Spleen (tissue), 7 donors: Measurements from ENCODE around the gene LRIG3.

Source experiments
- CTCF ChIP-seq, 11 experiments: fragments of 200-600 bp in 7 of 11; fragments of 450-650 bp in 4 of 11; sonication (generic) in 4 of 11; IDR thresholded peaks in 8 of 11; conservative IDR thresholded peaks in 3 of 11; 1 replicate in 7 of 11; 2 replicates in 4 of 11; pipeline versions ENCODE4 v1.4.0 to v1.8.0; 2016 to 2021; ENCODE audit warnings: antibody characterized with exemption in 11 of 11, inconsistent platforms in 4 of 11, mild to moderate bottlenecking in 1 of 11
- POLR2A ChIP-seq, 3 donors: fragments of 450-650 bp; IDR thresholded peaks; one replicate each; pipeline ENCODE4 v1.5.1; 2017; ENCODE audit warnings: antibody characterized with exemption in 3 of 3, mild to moderate bottlenecking in 1 of 3
- donor health status: DM: no; HTN: no; CAD: no; lungs with moderate emphysema.
- donor health status: DM: no; HTN: no; CAD: no.
- donor health status: DM: no; HTN: no; CAD: no.

DNA sequence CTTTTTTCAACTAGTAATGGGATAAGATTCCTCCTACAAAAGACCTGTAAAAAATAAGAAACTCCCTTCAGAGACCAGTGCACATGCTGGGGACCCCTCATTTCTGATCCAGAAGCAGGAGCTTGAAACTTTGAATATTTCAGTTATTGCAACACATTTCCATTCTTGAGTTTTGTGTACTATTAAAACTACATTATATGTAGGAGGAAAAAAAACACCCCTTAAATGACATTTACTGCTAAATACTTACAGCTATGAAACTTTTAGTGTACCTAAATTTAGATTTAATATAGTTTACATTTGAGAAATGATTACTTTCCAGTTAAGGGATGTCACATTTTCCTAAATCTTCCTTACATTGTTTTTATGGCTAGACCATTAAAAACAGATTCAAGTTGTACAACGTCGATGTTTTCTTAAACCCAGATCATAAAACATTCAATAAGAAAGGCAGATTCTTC lies 4.1 kb downstream of the LRIG3 start:
- TF ChIP-seq POLR2A (IDR thresholded peaks at IDR 0.05) (no peak), CTCF (IDR thresholded peaks at IDR 0.05 in 8 of 11, conservative IDR thresholded peaks at IDR 0.05 in 3 of 11) (no peak)
